Skeletal muscle satellite cell (primary cell): Measurements from ENCODE around the gene FZD2.
A peak's percentile ranks its signal among the peaks of the same experiment; 100 is the strongest.

Source experiments
- H3K27me3 ChIP-seq: 2 replicates; pipeline ENCODE4 v1.7.0; 2013; ENCODE audit warnings: low read length; ENCODE audit not compliant: control insufficient read depth, insufficient read depth
- H3K36me3 ChIP-seq: 2 replicates; pipeline ENCODE4 v1.7.0; 2013; ENCODE audit warnings: mild to moderate bottlenecking, control low read depth, low read length; ENCODE audit not compliant: insufficient read depth
- H3K4me1 ChIP-seq: 2 replicates; pipeline ENCODE4 v1.7.0; 2013; ENCODE audit warnings: low read length; ENCODE audit not compliant: control insufficient read depth, insufficient read depth
- H3K4me2 ChIP-seq: 2 replicates; pipeline ENCODE4 v1.7.0; 2013; ENCODE audit warnings: mild to moderate bottlenecking, low read length
- H3K4me3 ChIP-seq: 2 replicates; pipeline ENCODE4 v1.7.0; 2013; ENCODE audit warnings: low read length
- H3K9ac ChIP-seq: 2 replicates; pipeline ENCODE4 v1.7.0; 2013; ENCODE audit warnings: mild to moderate bottlenecking, low read depth, low read length, moderate library complexity
- H3K9me3 ChIP-seq: replicated peaks from 2 replicates; pipeline ENCODE4 v1.7.0; 2013; ENCODE audit warnings: mild to moderate bottlenecking, control low read depth, low read length

The FZD2 gene

GRCh38 chr17:44548376-44549230, 8.7 kb upstream of the FZD2 start:
- peaks cover 57% of the 10 kb centered on the region for H3K4me1 ChIP-seq
- no peak overlapping the region for H3K4me3 ChIP-seq
- no peaks in the 10 kb centered on the region for H3K36me3 ChIP-seq
- no peaks in the 10 kb centered on the region for H3K27me3 ChIP-seq
- no peaks in the 10 kb centered on the region for H3K9me3 ChIP-seq
- no peak overlapping the region for H3K9ac ChIP-seq
- H3K4me2 ChIP-seq, result no peak overlapping the region

DNA sequence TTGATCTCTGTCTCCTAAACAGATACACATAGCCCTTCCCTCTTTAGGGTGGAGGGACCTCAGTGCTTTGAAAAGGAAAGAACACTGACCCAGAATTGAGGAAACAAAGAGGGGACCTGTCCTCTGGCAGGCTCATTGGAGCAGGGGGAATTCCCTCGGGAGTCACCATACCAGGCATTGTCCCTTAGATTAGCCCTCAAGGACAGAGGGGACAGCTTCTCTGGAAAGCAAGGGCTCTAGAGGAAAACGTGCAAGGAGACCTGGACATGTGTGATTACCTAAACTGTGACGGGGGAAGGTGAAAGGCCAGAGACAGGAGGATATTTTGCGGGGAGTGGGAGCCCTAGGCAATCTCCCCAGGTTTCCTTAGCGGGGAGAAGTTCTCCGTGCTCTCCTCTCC, 7.6 kb upstream of the FZD2 start:
- H3K36me3 ChIP-seq, result no peaks in the 10 kb centered on the region
- no peak overlapping the region for H3K4me2 ChIP-seq
- no peak overlapping the region for H3K9ac ChIP-seq
- no peaks in the 10 kb centered on the region for H3K27me3 ChIP-seq
- H3K9me3 ChIP-seq, result no peaks in the 10 kb centered on the region
- H3K4me3 ChIP-seq, result no peak overlapping the region
- peaks cover 47% of the 10 kb centered on the region for H3K4me1 ChIP-seq

- no peaks in the 10 kb centered on the region for H3K27me3 ChIP-seq
- H3K4me2 ChIP-seq, result no peak overlapping the region
- no peak overlapping the region for H3K9ac ChIP-seq
- no peaks in the 10 kb centered on the region for H3K36me3 ChIP-seq
- no peaks in the 10 kb centered on the region for H3K9me3 ChIP-seq
- H3K4me1 ChIP-seq, result peaks cover 28% of the 10 kb centered on the region
- H3K4me3 ChIP-seq, result no peak overlapping the region
These were observed 4.9 kb upstream of the FZD2 start for GRCh38 chr17:44552361-44552760.

- Histone ChIP-seq H3K9me3 (no peaks in the 10 kb centered on the region), H3K4me3 (no peak overlapping the region), H3K9ac (peak overlapping the region; percentile 91), H3K4me2 (no peak overlapping the region), H3K27me3 (no peaks in the 10 kb centered on the region), H3K36me3 (peaks cover 6% of the 10 kb centered on the region), H3K4me1 (peaks cover 34% of the 10 kb centered on the region)
These were observed 2.2 kb upstream of the FZD2 start for GRCh38 chr17:44555099-44555498.

DNA sequence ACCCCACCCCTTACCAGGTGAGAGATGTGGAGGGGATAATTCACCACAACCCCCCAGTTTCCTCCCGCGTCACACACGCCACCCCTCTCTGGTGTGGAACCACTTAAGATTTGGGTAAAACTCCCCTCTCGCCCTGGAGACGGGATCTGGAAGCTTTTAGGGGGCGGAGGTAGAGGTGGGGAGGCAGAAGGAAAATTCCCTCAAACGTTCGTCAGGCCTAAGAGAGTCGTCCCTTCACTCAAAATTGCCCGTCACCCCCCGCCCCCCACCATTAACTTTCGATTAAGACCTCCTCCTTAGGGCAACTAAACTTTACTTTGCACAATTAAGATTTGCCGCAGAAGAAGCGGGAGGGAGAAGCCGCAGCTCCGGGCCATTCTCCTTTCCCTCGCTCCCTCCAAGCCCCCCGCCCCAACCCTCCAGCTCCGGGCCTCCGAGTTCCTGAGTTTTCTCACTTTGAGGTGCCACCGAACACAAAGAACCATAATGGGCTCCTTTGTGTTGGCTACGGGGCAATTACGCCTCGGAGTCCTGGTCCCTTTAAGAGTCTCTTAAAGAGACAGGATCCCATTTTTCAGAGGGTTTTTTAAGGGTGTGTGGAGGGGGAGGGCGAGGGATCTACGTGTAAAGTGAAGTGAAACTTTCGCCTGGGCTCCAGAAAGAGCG, 985 bp upstream of the FZD2 start:
- peak overlapping the region; percentile 91 for H3K9ac ChIP-seq
- peak overlapping the region; percentile 77 for H3K4me3 ChIP-seq
- H3K4me2 ChIP-seq, result peak overlapping the region; percentile 91
- no peaks in the 10 kb centered on the region for H3K9me3 ChIP-seq
- H3K36me3 ChIP-seq, result peaks cover 6% of the 10 kb centered on the region
- no peaks in the 10 kb centered on the region for H3K27me3 ChIP-seq
- H3K4me1 ChIP-seq, result peaks cover 39% of the 10 kb centered on the region

GRCh38 chr17:44557651-44558285, 484 bp downstream of the FZD2 start:
- H3K36me3 ChIP-seq, result peaks cover 6% of the 10 kb centered on the region
- H3K4me1 ChIP-seq, result peaks cover 30% of the 10 kb centered on the region
- H3K9ac ChIP-seq, result peak overlapping the region; percentile 56
- peak overlapping the region; percentile 78 for H3K4me3 ChIP-seq
- H3K9me3 ChIP-seq, result no peaks in the 10 kb centered on the region
- no peaks in the 10 kb centered on the region for H3K27me3 ChIP-seq
- H3K4me2 ChIP-seq, result peak overlapping the region; percentile 96

- H3K4me3 ChIP-seq, result peak overlapping the region; percentile 78
- H3K4me1 ChIP-seq, result peaks cover 30% of the 10 kb centered on the region
- H3K9ac ChIP-seq, result peak overlapping the region; percentile 56
These were observed 1.0 kb downstream of the FZD2 start for GRCh38 chr17:44558334-44558709.

DNA sequence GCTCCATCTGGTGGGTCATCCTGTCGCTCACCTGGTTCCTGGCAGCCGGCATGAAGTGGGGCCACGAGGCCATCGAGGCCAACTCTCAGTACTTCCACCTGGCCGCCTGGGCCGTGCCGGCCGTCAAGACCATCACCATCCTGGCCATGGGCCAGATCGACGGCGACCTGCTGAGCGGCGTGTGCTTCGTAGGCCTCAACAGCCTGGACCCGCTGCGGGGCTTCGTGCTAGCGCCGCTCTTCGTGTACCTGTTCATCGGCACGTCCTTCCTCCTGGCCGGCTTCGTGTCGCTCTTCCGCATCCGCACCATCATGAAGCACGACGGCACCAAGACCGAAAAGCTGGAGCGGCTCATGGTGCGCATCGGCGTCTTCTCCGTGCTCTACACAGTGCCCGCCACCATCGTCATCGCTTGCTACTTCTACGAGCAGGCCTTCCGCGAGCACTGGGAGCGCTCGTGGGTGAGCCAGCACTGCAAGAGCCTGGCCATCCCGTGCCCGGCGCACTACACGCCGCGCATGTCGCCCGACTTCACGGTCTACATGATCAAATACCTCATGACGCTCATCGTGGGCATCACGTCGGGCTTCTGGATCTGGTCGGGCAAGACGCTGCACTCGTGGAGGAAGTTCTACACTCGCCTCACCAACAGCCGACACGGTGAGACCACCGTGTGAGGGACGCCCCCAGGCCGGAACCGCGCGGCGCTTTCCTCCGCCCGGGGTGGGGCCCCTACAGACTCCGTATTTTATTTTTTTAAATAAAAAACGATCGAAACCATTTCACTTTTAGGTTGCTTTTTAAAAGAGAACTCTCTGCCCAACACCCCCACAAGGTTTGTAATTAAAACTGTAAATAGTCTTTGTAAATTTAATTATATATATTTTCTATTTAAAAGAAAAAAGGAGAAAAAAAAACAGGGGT, 1.7 kb downstream of the FZD2 start:
- peak overlapping the region; percentile 96 for H3K4me2 ChIP-seq
- H3K4me1 ChIP-seq, result peaks cover 30% of the 10 kb centered on the region
- no peak overlapping the region for H3K9ac ChIP-seq
- peak overlapping the region; percentile 78 for H3K4me3 ChIP-seq
- no peaks in the 10 kb centered on the region for H3K9me3 ChIP-seq
- peaks cover 6% of the 10 kb centered on the region for H3K36me3 ChIP-seq
- no peaks in the 10 kb centered on the region for H3K27me3 ChIP-seq

More at GRCh38 chr17:44558334-44558709, 1.0 kb downstream of the FZD2 start:
- no peaks in the 10 kb centered on the region for H3K9me3 ChIP-seq
- H3K27me3 ChIP-seq, result no peaks in the 10 kb centered on the region
- H3K4me2 ChIP-seq, result peak overlapping the region; percentile 96
- peaks cover 6% of the 10 kb centered on the region for H3K36me3 ChIP-seq

DNA sequence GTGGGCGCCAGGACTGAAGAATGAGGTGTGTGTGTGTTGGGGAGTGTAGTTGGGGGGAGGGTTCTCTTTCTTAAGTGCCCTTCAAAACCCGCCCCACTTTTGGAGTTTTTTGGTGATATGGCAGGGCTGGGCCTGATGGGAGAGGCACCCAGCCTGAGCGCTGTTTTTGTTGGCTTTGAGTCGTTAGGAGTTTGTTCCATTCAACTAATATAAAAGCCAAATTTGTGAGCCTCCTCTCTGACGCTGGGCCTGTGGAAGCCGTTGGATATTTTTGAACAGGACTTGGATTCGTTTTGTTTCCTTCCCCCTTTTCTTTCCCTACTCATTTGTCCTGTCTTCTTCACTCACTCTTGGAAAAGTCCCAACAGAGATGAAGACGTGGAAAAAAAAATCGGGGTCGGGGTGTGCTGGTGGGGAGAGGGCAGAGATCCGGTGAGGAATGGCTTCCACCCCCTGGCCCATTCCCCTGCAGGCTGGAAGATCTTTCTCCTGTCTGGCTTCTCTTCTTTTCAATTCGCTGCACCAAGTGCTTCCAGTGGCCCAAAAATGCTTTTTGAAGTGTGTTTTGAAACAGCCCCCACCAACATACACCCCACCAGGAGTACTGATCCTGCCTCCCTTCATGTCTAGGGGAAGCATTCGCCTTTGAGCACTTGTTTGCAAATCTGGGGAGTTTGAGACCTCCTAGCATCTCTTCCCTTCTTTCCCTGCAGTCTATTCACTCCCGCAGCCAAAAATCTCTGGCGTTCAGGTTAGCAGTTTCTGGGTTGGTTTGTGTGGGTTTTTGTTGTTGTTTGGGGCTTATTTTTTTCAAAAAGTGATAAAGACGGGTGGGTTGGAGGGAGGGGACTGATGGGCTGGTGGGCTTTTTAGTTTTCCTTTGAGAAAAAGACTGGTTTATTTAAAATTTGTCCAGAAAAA, 2.6 kb downstream of the FZD2 start:
- H3K4me2 ChIP-seq, result peak overlapping the region; percentile 96
- H3K27me3 ChIP-seq, result no peaks in the 10 kb centered on the region
- peaks cover 30% of the 10 kb centered on the region for H3K4me1 ChIP-seq
- H3K9ac ChIP-seq, result peak overlapping the region; percentile 22
- H3K36me3 ChIP-seq, result peaks cover 6% of the 10 kb centered on the region
- no peaks in the 10 kb centered on the region for H3K9me3 ChIP-seq
- peak overlapping the region; percentile 78 for H3K4me3 ChIP-seq

DNA sequence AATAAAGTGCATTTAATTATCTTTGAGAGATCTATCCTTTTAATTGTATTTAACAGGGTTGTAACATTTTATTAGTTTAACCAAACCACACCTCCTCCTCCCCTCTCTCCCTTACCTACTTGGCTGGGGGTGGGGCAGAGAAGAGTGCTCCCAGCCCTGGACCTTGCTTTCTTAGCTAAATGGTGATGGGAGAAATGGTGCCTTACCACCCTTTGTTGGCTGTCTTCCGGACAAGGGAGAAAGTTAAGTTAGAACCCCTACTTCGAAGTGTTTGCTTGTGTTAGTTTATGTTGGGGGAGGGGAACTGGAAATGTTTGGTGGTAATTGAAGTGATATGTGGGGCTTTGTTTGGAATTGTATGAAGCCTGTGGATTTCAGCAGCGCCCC, 3.9 kb downstream of the FZD2 start:
- no peaks in the 10 kb centered on the region for H3K9me3 ChIP-seq

More for the DNA sequence above, 3.9 kb downstream of the FZD2 start:
- Histone ChIP-seq H3K4me3 (no peak overlapping the region), H3K9ac (no peak overlapping the region), H3K27me3 (no peaks in the 10 kb centered on the region), H3K4me1 (peaks cover 24% of the 10 kb centered on the region), H3K4me2 (peak overlapping the region; percentile 25), H3K36me3 (peaks cover 6% of the 10 kb centered on the region)
